HCT116 (cell line): ENCODE results near the gene LTBP4. TPM values are rescaled to one million over a fixed set of nuclear protein-coding genes. Genes with fewer than 3 reads are reported as not detected.

ENCODE experiments used
- ATAC-seq: fragments of 200-7000 bp; cut with Tn5 transposase; 2 replicates; pipeline ENCODE4 v1.9.1; 2020; ENCODE audit warnings: mild to moderate bottlenecking, moderate library complexity
- BruUV-seq: library from RNA; stranded (reverse); fragments of 400-500 nt; replicated peaks from 2 replicates; lab custom pipeline; 2021; lab: Mats Ljungman, UMichigan
- CTCF ChIA-PET: fragments of 300-600 bp; sonication (Branson Sonifier 250); formaldehyde crosslinking; loops from one replicate; lab custom pipeline; 2021; ENCODE audit warnings: antibody characterized with exemption; lab: Charles Lee
- POLR2A ChIA-PET: fragments of 300-600, 350-600 bp; sonication (Branson Sonifier 250); formaldehyde crosslinking; loops from one replicate; lab custom pipeline; 2021; ENCODE audit warnings: antibody characterized with exemption; lab: Charles Lee
- RAD21 ChIA-PET, 2 experiments: fragments of 300-600 bp; sonication (Branson Sonifier 250); formaldehyde crosslinking; loops; one replicate each; lab custom pipeline; 2023; ENCODE audit warnings: low total read pairs in 2 of 2; ENCODE audit not compliant: uncharacterized antibody in 2 of 2, unreplicated experiment in 2 of 2, low non-redundant PET in 1 of 2; lab: Charles Lee
- DNase-seq: peaks from one replicate; pipeline ENCODE4 v3.0.0-alpha.2; 2010; ENCODE audit warnings: low read depth, low spot score
- H2AFZ ChIP-seq: fragments of 200-600 bp; shearing (Covaris generic), sonication (generic); 2 replicates; pipeline ENCODE4 v1.6.1; 2017; ENCODE audit warnings: low read depth, mixed run types, mixed read lengths, antibody characterized with exemption, low read length; ENCODE audit not compliant: poor library complexity, severe bottlenecking
- H3K27ac ChIP-seq: 2 replicates; pipeline ENCODE4 v1.5.1; 2012; ENCODE audit warnings: low read depth, low read length
- H3K27me3 ChIP-seq: fragments of 200-600 bp; sonication (generic); 2 replicates; pipeline ENCODE4 v1.6.1; 2016; ENCODE audit warnings: mixed run types, low read length, mixed read lengths; ENCODE audit not compliant: insufficient read depth
- H3K36me3 ChIP-seq, 2 experiments: fragments of 200-500 bp in 1 of 2; fragments of 200-600 bp in 1 of 2; sonication (Bioruptor generic) in 1 of 2; sonication (generic) in 1 of 2; 2 replicates each; pipeline versions ENCODE4 v1.5.1 to v1.6.1; 2014 to 2016; ENCODE audit warnings: low read length in 2 of 2, inconsistent platforms in 1 of 2, mixed read lengths in 1 of 2, mixed run types in 1 of 2; ENCODE audit not compliant: insufficient read depth in 2 of 2, control insufficient read depth in 1 of 2
- H3K4me1 ChIP-seq, 2 experiments: fragments of 200-600 bp in 1 of 2; sonication (generic) in 1 of 2; 2 replicates each; pipeline versions ENCODE4 v1.5.1 to v1.6.1; 2012 to 2017; ENCODE audit warnings: low read length in 2 of 2, inconsistent platforms in 1 of 2, mild to moderate bottlenecking in 1 of 2, mixed read lengths in 1 of 2, mixed run types in 1 of 2, moderate library complexity in 1 of 2; ENCODE audit not compliant: insufficient read depth in 2 of 2, control insufficient read depth in 1 of 2
- H3K4me2 ChIP-seq: fragments of 200-600 bp; sonication (generic); 2 replicates; pipeline ENCODE4 v1.6.1; 2017; ENCODE audit warnings: mixed run types, low read length, mixed read lengths
- H3K4me3 ChIP-seq, 2 experiments: fragments of 200-600 bp in 1 of 2; sonication (generic) in 1 of 2; replicated peaks in 1 of 2; 2 replicates each; pipeline ENCODE4 v1.5.1; 2011 to 2016; ENCODE audit warnings: low read length in 2 of 2, control low read depth in 1 of 2, low read depth in 1 of 2, mild to moderate bottlenecking in 1 of 2, mixed read lengths in 1 of 2, mixed run types in 1 of 2
- H3K79me2 ChIP-seq: fragments of 200-600 bp; sonication (generic); 2 replicates; pipeline ENCODE4 v1.6.1; 2017; ENCODE audit warnings: mild to moderate bottlenecking, mixed run types, low read length, moderate library complexity, mixed read lengths; ENCODE audit not compliant: insufficient read depth
- H3K9ac ChIP-seq: fragments of 200-600 bp; sonication (generic); 2 replicates; pipeline ENCODE4 v1.6.1; 2016; ENCODE audit warnings: low read length, mixed read lengths
- H3K9me2 ChIP-seq: fragments of 200-600 bp; sonication (generic), shearing (Covaris generic); 2 replicates; pipeline ENCODE4 v1.6.1; 2017; ENCODE audit warnings: mixed run types, mild to moderate bottlenecking, moderate library complexity; ENCODE audit not compliant: insufficient read depth
- H3K9me3 ChIP-seq, 2 experiments: fragments of 200-500 bp in 1 of 2; fragments of 200-600 bp in 1 of 2; sonication (Bioruptor generic) in 1 of 2; sonication (generic) in 1 of 2; 2 replicates each; pipeline ENCODE4 v1.6.1; 2014 to 2017; ENCODE audit warnings: low read length in 2 of 2, mixed read lengths in 2 of 2, inconsistent platforms in 1 of 2, low read depth in 1 of 2, mild to moderate bottlenecking in 1 of 2, mixed run types in 1 of 2, moderate library complexity in 1 of 2; ENCODE audit not compliant: control insufficient read depth in 1 of 2, insufficient read depth in 1 of 2
- H4K20me1 ChIP-seq: fragments of 200-600 bp; sonication (generic), shearing (Covaris generic); 2 replicates; pipeline ENCODE4 v1.6.1; 2017; ENCODE audit warnings: mixed run types, mild to moderate bottlenecking, moderate library complexity; ENCODE audit not compliant: insufficient read depth
- CEBPB ChIP-seq: IDR thresholded peaks from 2 replicates; pipeline ENCODE4 v1.6.1; 2012; ENCODE audit warnings: low read depth
- EZH2phosphoT487 ChIP-seq: fragments of 200-600 bp; IDR thresholded peaks from 2 replicates; pipeline ENCODE4 v1.6.1; 2018; ENCODE audit warnings: antibody characterized with exemption, borderline replicate concordance
- SRF ChIP-seq: IDR thresholded peaks from 2 replicates; pipeline ENCODE4 v1.6.1; 2012; ENCODE audit warnings: low read depth
- YY1 ChIP-seq: IDR thresholded peaks from 2 replicates; pipeline ENCODE4 v1.6.1; 2011; ENCODE audit warnings: low read length, low read depth, moderate library complexity, mild to moderate bottlenecking; ENCODE audit not compliant: insufficient replicate concordance; ENCODE audit errors: extremely low read depth
- intact Hi-C: fragments of 100-400 bp; cut with micrococcal nuclease; formaldehyde crosslinking; loops from 2 replicates; pipeline ENCODE4 v1.10.0; 2022
- total RNA-seq: library from RNA; stranded (reverse); gene quantifications from one replicate; pipeline ENCODE4 v1.2.1, GENCODE V29; 2021; ENCODE audit not compliant: unreplicated experiment
- TF ChIP-seq, protein P1 (sequence below), 3 experiments: fragments of 200-600 bp in 1 of 3; sonication (generic) in 1 of 3; IDR thresholded peaks in 2 of 3; conservative IDR thresholded peaks in 1 of 3; 2 replicates each; pipeline ENCODE4 v1.5.1; 2012 to 2017; ENCODE audit warnings: low read depth in 2 of 3, low read length in 2 of 3, antibody characterized with exemption in 1 of 3, borderline replicate concordance in 1 of 3, control low read depth in 1 of 3, mild to moderate bottlenecking in 1 of 3, mixed read lengths in 1 of 3, mixed run types in 1 of 3, moderate library complexity in 1 of 3; ENCODE audit not compliant: insufficient read depth in 1 of 3

LTBP4 gene
- total RNA-seq, 1 experiment from 2014 or later = 310 TPM

DNA sequence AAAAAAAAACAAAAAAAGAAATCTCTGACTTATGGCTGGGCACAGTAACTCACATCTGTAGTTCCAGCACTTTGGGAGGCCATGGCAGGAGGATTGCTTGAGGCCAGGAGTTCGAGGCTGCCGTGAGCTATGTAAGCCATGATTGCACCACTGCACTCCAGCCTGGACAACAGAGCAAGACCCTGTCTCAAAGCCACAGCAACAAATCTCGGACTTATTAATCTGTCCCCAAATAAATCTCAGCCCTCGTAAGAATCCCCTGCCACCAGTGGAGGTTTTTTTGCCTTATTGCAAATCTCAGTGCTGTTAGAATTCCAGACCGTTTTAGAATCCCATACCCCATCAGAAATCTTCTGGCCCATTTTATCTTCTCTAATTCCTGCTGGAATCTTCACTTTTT lies 19.6 kb upstream of the LTBP4 start (continued):
- TF ChIP-seq EZH2phosphoT487 (no peak), YY1 (no peak), CEBPB (no peak)

DNA sequence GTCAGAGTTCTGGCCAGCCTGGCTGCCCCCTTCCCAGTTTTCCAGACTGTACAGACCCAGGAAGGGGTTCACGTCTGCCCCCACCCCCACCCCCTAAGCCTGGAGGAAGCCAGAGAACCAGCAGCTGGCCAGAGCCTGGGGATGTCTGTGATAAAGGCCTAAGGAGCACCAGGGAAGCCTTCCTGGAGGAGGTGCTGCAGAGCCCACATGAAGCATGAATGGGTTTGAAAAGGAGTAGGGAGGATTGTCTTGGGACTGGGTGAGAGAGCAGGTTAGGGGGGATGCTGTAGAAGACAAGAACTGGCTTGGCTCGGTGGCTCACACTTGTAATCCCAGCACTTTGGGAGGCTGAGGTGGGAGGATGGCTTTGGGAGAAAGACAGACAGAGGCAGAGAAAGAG lies 18.7 kb upstream of the LTBP4 start:
- CTCF ChIA-PET = interaction anchor here (0.7 kb wide), 1 partner anchor 16 kb away, joined by 3 read pairs; no protein-coding TSS in a partner anchor
- Histone ChIP-seq H3K79me2 (peaks cover 10% of the 10 kb centered on the region; the same call in 1 of the 2 replicates), H3K36me3 (peaks cover 19 to 20% of the 10 kb centered on the region in 2 experiments; a peak in 3 of 4 replicates), H3K9me2 (no peaks in the 10 kb centered on the region), H3K9ac (no peak overlapping the region)
- DNase-seq = no peak
- TF ChIP-seq, protein P1, sequence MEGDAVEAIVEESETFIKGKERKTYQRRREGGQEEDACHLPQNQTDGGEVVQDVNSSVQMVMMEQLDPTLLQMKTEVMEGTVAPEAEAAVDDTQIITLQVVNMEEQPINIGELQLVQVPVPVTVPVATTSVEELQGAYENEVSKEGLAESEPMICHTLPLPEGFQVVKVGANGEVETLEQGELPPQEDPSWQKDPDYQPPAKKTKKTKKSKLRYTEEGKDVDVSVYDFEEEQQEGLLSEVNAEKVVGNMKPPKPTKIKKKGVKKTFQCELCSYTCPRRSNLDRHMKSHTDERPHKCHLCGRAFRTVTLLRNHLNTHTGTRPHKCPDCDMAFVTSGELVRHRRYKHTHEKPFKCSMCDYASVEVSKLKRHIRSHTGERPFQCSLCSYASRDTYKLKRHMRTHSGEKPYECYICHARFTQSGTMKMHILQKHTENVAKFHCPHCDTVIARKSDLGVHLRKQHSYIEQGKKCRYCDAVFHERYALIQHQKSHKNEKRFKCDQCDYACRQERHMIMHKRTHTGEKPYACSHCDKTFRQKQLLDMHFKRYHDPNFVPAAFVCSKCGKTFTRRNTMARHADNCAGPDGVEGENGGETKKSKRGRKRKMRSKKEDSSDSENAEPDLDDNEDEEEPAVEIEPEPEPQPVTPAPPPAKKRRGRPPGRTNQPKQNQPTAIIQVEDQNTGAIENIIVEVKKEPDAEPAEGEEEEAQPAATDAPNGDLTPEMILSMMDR (IDR thresholded peaks at IDR 0.05 in 2 of 3, conservative IDR thresholded peaks at IDR 0.05 in 1 of 3; ENCODE audit: borderline replicate concordance in 1 of 3, insufficient read depth in 1 of 3, low read depth in 2 of 3, low read length in 2 of 3) = peak in 1 of 3 experiments; percentile 23; a peak in 1 of 6 replicates
- no peak for TF ChIP-seq SRF
- TF ChIP-seq, all 23 proteins: peak for 1
- H3K4me3 ChIP-seq = no peak overlapping the region
- intact Hi-C loops = no loop called here
- H2AFZ ChIP-seq = no peak overlapping the region
- POLR2A ChIA-PET = no interaction called here
- BruUV-seq = no TSS peak
- H3K27ac ChIP-seq = no peak overlapping the region
- H3K4me1 ChIP-seq = peaks cover 5 to 25% of the 10 kb centered on the region in 2 experiments
- no peak overlapping the region for H3K4me2 ChIP-seq
- RAD21 ChIA-PET = no interaction called here
- no peak for ATAC-seq
- H3K27me3 ChIP-seq = no peaks in the 10 kb centered on the region
- no peaks in the 10 kb centered on the region for H4K20me1 ChIP-seq
- H3K9me3 ChIP-seq = no peaks in the 10 kb centered on the region
